Breast epithelium (tissue), 4 donors: Measurements from ENCODE around the gene SH3BGRL2. TPM values are rescaled to one million over a fixed set of nuclear protein-coding genes. Genes with fewer than 3 reads are reported as not detected.

Experiments
- DNase-seq, 2 donors: peaks; one replicate each; pipeline ENCODE4 v3.0.0-alpha.2; 2019; ENCODE audit warnings: low spot score in 2 of 2
- H3K27ac ChIP-seq, 2 donors: fragments of 200-600 bp; sonication (generic) in 1 of 2; one replicate each; pipeline ENCODE4 v1.5.1; 2016 to 2019; ENCODE audit warnings: mild to moderate bottlenecking in 1 of 2
- H3K27me3 ChIP-seq, 2 donors: fragments of 200-600 bp; sonication (generic) in 1 of 2; one replicate each; pipeline versions ENCODE4 v1.5.1 to v1.6.0; 2017 to 2019; ENCODE audit warnings: control low read depth in 1 of 2, mild to moderate bottlenecking in 1 of 2
- H3K36me3 ChIP-seq: fragments of 200-600 bp; one replicate; pipeline ENCODE4 v1.5.1; 2019
- H3K4me1 ChIP-seq, 2 donors: fragments of 200-600 bp; sonication (generic); one replicate each; pipeline ENCODE4 v1.5.1; 2016 to 2019; ENCODE audit warnings: control low read depth in 1 of 2
- H3K4me3 ChIP-seq, 3 donors: fragments of 200-600 bp; sonication (generic); 1 replicate in 2 of 3; 2 replicates in 1 of 3; pipeline ENCODE4 v1.5.1; 2016 to 2019; ENCODE audit warnings: mild to moderate bottlenecking in 3 of 3, moderate library complexity in 2 of 3
- H3K9me3 ChIP-seq, 2 donors: fragments of 200-600 bp; sonication (generic) in 1 of 2; one replicate each; pipeline ENCODE4 v1.5.1; 2016 to 2019; ENCODE audit warnings: control low read depth in 1 of 2
- CTCF ChIP-seq, 3 donors: fragments of 450-650 bp; IDR thresholded peaks; one replicate each; pipeline ENCODE4 v1.5.1; 2016 to 2017; ENCODE audit warnings: antibody characterized with exemption in 3 of 3, mild to moderate bottlenecking in 3 of 3, moderate library complexity in 3 of 3
- POLR2A ChIP-seq: fragments of 450-650 bp; IDR thresholded peaks from one replicate; pipeline ENCODE4 v1.6.1; 2016; ENCODE audit warnings: antibody characterized with exemption, mild to moderate bottlenecking, moderate library complexity
- POLR2AphosphoS5 ChIP-seq, 3 donors: sonication (generic); formaldehyde crosslinking; IDR thresholded peaks; one replicate each; pipeline ENCODE4 v1.6.1; 2017; ENCODE audit warnings: antibody characterized with exemption in 3 of 3
- intact Hi-C: fragments of 100-400 bp; cut with DNase I; formaldehyde crosslinking; loops from one replicate; pipeline ENCODE4 v1.15.1; 2023; ENCODE audit warnings: low total_unique reads
- total RNA-seq, 3 donors: library from RNA; depleted of rRNA; stranded (reverse); fragments of >200 nt; gene quantifications; one replicate each; pipeline ENCODE4 v1.1.0, GENCODE V29; 2016

The SH3BGRL2 gene
- total RNA-seq, 3 donors from 2014 or later = 31.8 to 54.4 (median 50.9) TPM

- no peak for TF ChIP-seq CTCF (IDR thresholded peaks at IDR 0.05)
- TF ChIP-seq POLR2AphosphoS5 (IDR thresholded peaks at IDR 0.05) = no peak
- no peak for TF ChIP-seq POLR2A
Observed at GRCh38 chr6:79604583-79605037, 26.5 kb upstream of the SH3BGRL2 start.

GRCh38 chr6:79605061-79605460 is 26.1 kb upstream of the SH3BGRL2 start:
- no peak for DNase-seq
- H3K36me3 ChIP-seq = no peaks in the 10 kb centered on the region
- TF ChIP-seq CTCF (IDR thresholded peaks at IDR 0.05) = no peak
- TF ChIP-seq POLR2AphosphoS5 (IDR thresholded peaks at IDR 0.05) = no peak
- TF ChIP-seq POLR2A = no peak

More at GRCh38 chr6:79604583-79605037, 26.5 kb upstream of the SH3BGRL2 start:
- no peaks in the 10 kb centered on the region for H3K27me3 ChIP-seq
- no peak overlapping the region for H3K4me3 ChIP-seq
- no peak overlapping the region for H3K27ac ChIP-seq
- no peaks in the 10 kb centered on the region for H3K4me1 ChIP-seq
- intact Hi-C loops = no loop called here
- H3K36me3 ChIP-seq = no peaks in the 10 kb centered on the region
- no peak for DNase-seq
- H3K9me3 ChIP-seq = no peaks in the 10 kb centered on the region

GRCh38 chr6:79605968-79606764 is 25.0 kb upstream of the SH3BGRL2 start:
- H3K9me3 ChIP-seq = no peaks in the 10 kb centered on the region
- TF ChIP-seq CTCF (IDR thresholded peaks at IDR 0.05) (no peak), POLR2AphosphoS5 (IDR thresholded peaks at IDR 0.05) (no peak), POLR2A (no peak)
- H3K4me1 ChIP-seq = no peaks in the 10 kb centered on the region
- no peaks in the 10 kb centered on the region for H3K36me3 ChIP-seq
- no peak overlapping the region for H3K27ac ChIP-seq
- no peak overlapping the region for H3K4me3 ChIP-seq
- no peak for DNase-seq
- intact Hi-C loops = no loop called here
- no peaks in the 10 kb centered on the region for H3K27me3 ChIP-seq

More at GRCh38 chr6:79605061-79605460, 26.1 kb upstream of the SH3BGRL2 start:
- H3K27me3 ChIP-seq = no peaks in the 10 kb centered on the region
- H3K9me3 ChIP-seq = no peaks in the 10 kb centered on the region
- H3K4me1 ChIP-seq = no peaks in the 10 kb centered on the region
- no peak overlapping the region for H3K4me3 ChIP-seq
- H3K27ac ChIP-seq = no peak overlapping the region
- intact Hi-C loops = no loop called here

GRCh38 chr6:79607000-79607399 is 24.1 kb upstream of the SH3BGRL2 start:
- TF ChIP-seq POLR2A = no peak
- TF ChIP-seq CTCF (IDR thresholded peaks at IDR 0.05) = no peak
- TF ChIP-seq POLR2AphosphoS5 (IDR thresholded peaks at IDR 0.05) = no peak
- Histone ChIP-seq H3K4me3 (no peak overlapping the region), H3K27me3 (no peaks in the 10 kb centered on the region), H3K4me1 (no peaks in the 10 kb centered on the region), H3K27ac (no peak overlapping the region), H3K36me3 (no peaks in the 10 kb centered on the region), H3K9me3 (no peaks in the 10 kb centered on the region)
- DNase-seq = no peak
- intact Hi-C loops = no loop called here
